HepG2 (cell line): ENCODE results near the gene MMD2. TPM values are rescaled to one million over a fixed set of nuclear protein-coding genes. Genes with fewer than 3 reads are reported as not detected.

Experiments used
- CENPT ChIP-seq: sonication (generic); formaldehyde crosslinking; IDR thresholded peaks from 2 replicates; pipeline ENCODE4 v1.8.0; 2022; ENCODE audit warnings: low read depth, mild to moderate bottlenecking, moderate library complexity, missing genetic modification reagents
- CHD2 ChIP-seq: IDR thresholded peaks from 2 replicates; pipeline ENCODE4 v1.6.1; 2011; ENCODE audit warnings: low read depth, low read length, improper control_type of control experiment
- HDAC6 ChIP-seq: fragments of 200-600 bp; sonication (generic); IDR thresholded peaks from 2 replicates; pipeline ENCODE4 v1.7.0; 2017; ENCODE audit warnings: mild to moderate bottlenecking, antibody characterized with exemption, low read length, low read depth
- HOXA9 ChIP-seq: sonication (generic); formaldehyde crosslinking; IDR thresholded peaks from 2 replicates; pipeline ENCODE4 v1.8.1; 2022; ENCODE audit warnings: missing genetic modification reagents, mild to moderate bottlenecking, moderate library complexity, borderline replicate concordance
- ISX ChIP-seq: sonication (generic); formaldehyde crosslinking; conservative IDR thresholded peaks from 2 replicates; pipeline ENCODE4 v1.5.0; 2020; ENCODE audit warnings: missing genetic modification reagents
- MBNL3 ChIP-seq: fragments of 250-450 bp; sonication (Bioruptor Pico); conservative IDR thresholded peaks from 2 replicates; pipeline ENCODE4 v1.8.0; 2022; ENCODE audit warnings: mild to moderate bottlenecking, inconsistent platforms
- MIXL1 ChIP-seq: IDR thresholded peaks from 2 replicates; pipeline ENCODE4 v1.6.1; 2016
- PCBP1 ChIP-seq: fragments of 200-400 bp; formaldehyde crosslinking; IDR thresholded peaks from 2 replicates; pipeline ENCODE4 v1.6.1; 2017; ENCODE audit warnings: mild to moderate bottlenecking, low read depth, low read length, borderline replicate concordance
- PHF20 ChIP-seq: sonication (generic); formaldehyde crosslinking; IDR thresholded peaks from 2 replicates; pipeline ENCODE4 v1.5.0; 2020; ENCODE audit warnings: mild to moderate bottlenecking, missing genetic modification reagents
- POLR2G ChIP-seq: fragments of 200-400 bp; formaldehyde crosslinking; IDR thresholded peaks from 2 replicates; pipeline ENCODE4 v1.6.1; 2018; ENCODE audit warnings: mild to moderate bottlenecking, low read depth, low read length, moderate library complexity
- SALL1 ChIP-seq: sonication (generic); formaldehyde crosslinking; IDR thresholded peaks from 2 replicates; pipeline ENCODE4 v1.8.0; 2022; ENCODE audit warnings: mild to moderate bottlenecking, missing genetic modification reagents
- ZKSCAN5 ChIP-seq: sonication (generic); formaldehyde crosslinking; IDR thresholded peaks from 2 replicates; pipeline ENCODE4 v1.5.1; 2020; ENCODE audit warnings: mild to moderate bottlenecking, missing genetic modification reagents
- ZNF441 ChIP-seq: sonication (generic); formaldehyde crosslinking; IDR thresholded peaks from 2 replicates; pipeline ENCODE4 v1.7.0; 2021; ENCODE audit warnings: missing genetic modification reagents, borderline replicate concordance
- ZNF768 ChIP-seq: sonication (generic); formaldehyde crosslinking; IDR thresholded peaks from 2 replicates; pipeline ENCODE4 v1.4.0; 2020; ENCODE audit warnings: missing genetic modification reagents
- ZSCAN29 ChIP-seq: sonication (generic); formaldehyde crosslinking; conservative IDR thresholded peaks from 2 replicates; pipeline ENCODE4 v1.4.0; 2020; ENCODE audit warnings: mild to moderate bottlenecking, missing genetic modification reagents
- polyA plus RNA-seq, 8 experiments: library from polyadenylated mRNA; depleted of rRNA in 3 of 8; stranded (reverse) in 7 of 8; unstranded in 1 of 8; fragments of >200 nt; fragmentation: Illumina TruSeq in 4 of 8; extraction: Trizol in 4 of 8; gene quantifications; 2 replicates each; pipeline versions ENCODE4 v1.2.1 to v1.2.3, GENCODE V29; 2011 to 2016; ENCODE audit warnings: low read depth in 4 of 8, missing spikeins in 1 of 8, mixed read lengths in 1 of 8; ENCODE audit not compliant: insufficient read depth in 1 of 8
- total RNA-seq, 5 experiments: library from RNA; depleted of rRNA; stranded (reverse); fragments of >200 nt; fragmentation: Illumina TruSeq; extraction: Trizol; gene quantifications; 2 replicates each; pipeline ENCODE4 v1.2.3, GENCODE V29; 2016; ENCODE audit warnings: low read depth in 1 of 5
- TF ChIP-seq, protein P1 (sequence below): IDR thresholded peaks from 2 replicates; pipeline ENCODE4 v1.4.0; 2020; ENCODE audit warnings: mild to moderate bottlenecking, missing genetic modification reagents
- TF ChIP-seq, protein P2 (sequence below): sonication (generic); formaldehyde crosslinking; IDR thresholded peaks from 2 replicates; pipeline ENCODE4 v1.5.1; 2020; ENCODE audit warnings: mild to moderate bottlenecking, missing genetic modification reagents, borderline replicate concordance
- TF ChIP-seq, protein P3 (sequence below): sonication (generic); formaldehyde crosslinking; IDR thresholded peaks from 2 replicates; pipeline ENCODE4 v1.8.0; 2022; ENCODE audit warnings: mild to moderate bottlenecking, missing genetic modification reagents
- TF ChIP-seq, protein P4 (sequence below): sonication (generic); formaldehyde crosslinking; IDR thresholded peaks from 2 replicates; pipeline ENCODE4 v1.9.0; 2021; ENCODE audit warnings: missing genetic modification reagents, borderline replicate concordance

The MMD2 gene
- total and polyA plus RNA-seq, 2 of the 13 experiments (the other 11 are each of a cell fraction or from before 2014, with no cell fraction given) = not detected

DNA sequence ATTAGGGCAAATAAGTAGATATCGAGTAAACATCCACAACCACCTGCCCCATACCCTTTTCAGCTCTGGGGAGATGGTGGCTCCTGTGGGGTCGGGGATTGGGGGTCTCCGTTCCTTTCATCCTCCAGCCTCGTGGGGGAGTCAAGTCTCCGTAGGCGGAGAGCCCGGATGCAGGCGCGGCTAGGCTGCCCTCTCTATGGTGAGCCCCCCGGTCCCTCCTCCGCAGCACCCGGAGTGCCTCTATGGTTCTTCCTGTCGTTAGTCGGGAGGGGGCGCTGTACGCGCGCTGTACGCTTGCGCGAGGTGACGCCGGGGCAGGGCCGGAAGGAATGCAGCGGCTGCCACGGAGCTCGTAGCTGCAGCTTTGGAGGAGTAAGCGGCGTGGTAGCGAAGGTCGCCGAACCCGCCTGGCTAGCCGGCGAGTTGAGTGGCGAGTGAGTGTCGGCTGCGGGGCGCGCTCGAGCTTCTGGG is 14.8 kb upstream of the MMD2 start (continued):
- TF ChIP-seq, protein P1, sequence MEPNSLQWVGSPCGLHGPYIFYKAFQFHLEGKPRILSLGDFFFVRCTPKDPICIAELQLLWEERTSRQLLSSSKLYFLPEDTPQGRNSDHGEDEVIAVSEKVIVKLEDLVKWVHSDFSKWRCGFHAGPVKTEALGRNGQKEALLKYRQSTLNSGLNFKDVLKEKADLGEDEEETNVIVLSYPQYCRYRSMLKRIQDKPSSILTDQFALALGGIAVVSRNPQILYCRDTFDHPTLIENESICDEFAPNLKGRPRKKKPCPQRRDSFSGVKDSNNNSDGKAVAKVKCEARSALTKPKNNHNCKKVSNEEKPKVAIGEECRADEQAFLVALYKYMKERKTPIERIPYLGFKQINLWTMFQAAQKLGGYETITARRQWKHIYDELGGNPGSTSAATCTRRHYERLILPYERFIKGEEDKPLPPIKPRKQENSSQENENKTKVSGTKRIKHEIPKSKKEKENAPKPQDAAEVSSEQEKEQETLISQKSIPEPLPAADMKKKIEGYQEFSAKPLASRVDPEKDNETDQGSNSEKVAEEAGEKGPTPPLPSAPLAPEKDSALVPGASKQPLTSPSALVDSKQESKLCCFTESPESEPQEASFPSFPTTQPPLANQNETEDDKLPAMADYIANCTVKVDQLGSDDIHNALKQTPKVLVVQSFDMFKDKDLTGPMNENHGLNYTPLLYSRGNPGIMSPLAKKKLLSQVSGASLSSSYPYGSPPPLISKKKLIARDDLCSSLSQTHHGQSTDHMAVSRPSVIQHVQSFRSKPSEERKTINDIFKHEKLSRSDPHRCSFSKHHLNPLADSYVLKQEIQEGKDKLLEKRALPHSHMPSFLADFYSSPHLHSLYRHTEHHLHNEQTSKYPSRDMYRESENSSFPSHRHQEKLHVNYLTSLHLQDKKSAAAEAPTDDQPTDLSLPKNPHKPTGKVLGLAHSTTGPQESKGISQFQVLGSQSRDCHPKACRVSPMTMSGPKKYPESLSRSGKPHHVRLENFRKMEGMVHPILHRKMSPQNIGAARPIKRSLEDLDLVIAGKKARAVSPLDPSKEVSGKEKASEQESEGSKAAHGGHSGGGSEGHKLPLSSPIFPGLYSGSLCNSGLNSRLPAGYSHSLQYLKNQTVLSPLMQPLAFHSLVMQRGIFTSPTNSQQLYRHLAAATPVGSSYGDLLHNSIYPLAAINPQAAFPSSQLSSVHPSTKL (CRISPR knock-in tag) = 0 out of 2 replicates have a peak, but pooled peaks have one; percentile 16
- TF ChIP-seq PHF20 = peak; percentile 66
- 0 out of 2 replicates have a peak, but pooled peaks have one; percentile 44 for TF ChIP-seq ZKSCAN5 (CRISPR knock-in tag)
- no peak for TF ChIP-seq ZNF768 (CRISPR knock-in tag)
- TF ChIP-seq POLR2G = peak; percentile 87
- no peak for TF ChIP-seq CHD2
- no peak for TF ChIP-seq ZSCAN29
- no peak for TF ChIP-seq HDAC6
- TF ChIP-seq HOXA9 (CRISPR knock-in tag) = no peak
- no peak for TF ChIP-seq CENPT (CRISPR knock-in tag)
- TF ChIP-seq, protein P2, sequence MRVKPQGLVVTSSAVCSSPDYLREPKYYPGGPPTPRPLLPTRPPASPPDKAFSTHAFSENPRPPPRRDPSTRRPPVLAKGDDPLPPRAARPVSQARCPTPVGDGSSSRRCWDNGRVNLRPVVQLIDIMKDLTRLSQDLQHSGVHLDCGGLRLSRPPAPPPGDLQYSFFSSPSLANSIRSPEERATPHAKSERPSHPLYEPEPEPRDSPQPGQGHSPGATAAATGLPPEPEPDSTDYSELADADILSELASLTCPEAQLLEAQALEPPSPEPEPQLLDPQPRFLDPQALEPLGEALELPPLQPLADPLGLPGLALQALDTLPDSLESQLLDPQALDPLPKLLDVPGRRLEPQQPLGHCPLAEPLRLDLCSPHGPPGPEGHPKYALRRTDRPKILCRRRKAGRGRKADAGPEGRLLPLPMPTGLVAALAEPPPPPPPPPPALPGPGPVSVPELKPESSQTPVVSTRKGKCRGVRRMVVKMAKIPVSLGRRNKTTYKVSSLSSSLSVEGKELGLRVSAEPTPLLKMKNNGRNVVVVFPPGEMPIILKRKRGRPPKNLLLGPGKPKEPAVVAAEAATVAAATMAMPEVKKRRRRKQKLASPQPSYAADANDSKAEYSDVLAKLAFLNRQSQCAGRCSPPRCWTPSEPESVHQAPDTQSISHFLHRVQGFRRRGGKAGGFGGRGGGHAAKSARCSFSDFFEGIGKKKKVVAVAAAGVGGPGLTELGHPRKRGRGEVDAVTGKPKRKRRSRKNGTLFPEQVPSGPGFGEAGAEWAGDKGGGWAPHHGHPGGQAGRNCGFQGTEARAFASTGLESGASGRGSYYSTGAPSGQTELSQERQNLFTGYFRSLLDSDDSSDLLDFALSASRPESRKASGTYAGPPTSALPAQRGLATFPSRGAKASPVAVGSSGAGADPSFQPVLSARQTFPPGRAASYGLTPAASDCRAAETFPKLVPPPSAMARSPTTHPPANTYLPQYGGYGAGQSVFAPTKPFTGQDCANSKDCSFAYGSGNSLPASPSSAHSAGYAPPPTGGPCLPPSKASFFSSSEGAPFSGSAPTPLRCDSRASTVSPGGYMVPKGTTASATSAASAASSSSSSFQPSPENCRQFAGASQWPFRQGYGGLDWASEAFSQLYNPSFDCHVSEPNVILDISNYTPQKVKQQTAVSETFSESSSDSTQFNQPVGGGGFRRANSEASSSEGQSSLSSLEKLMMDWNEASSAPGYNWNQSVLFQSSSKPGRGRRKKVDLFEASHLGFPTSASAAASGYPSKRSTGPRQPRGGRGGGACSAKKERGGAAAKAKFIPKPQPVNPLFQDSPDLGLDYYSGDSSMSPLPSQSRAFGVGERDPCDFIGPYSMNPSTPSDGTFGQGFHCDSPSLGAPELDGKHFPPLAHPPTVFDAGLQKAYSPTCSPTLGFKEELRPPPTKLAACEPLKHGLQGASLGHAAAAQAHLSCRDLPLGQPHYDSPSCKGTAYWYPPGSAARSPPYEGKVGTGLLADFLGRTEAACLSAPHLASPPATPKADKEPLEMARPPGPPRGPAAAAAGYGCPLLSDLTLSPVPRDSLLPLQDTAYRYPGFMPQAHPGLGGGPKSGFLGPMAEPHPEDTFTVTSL (CRISPR knock-in tag) = 0 out of 2 replicates have a peak, but pooled peaks have one; percentile 23
- 0 out of 2 replicates have a peak, but pooled peaks have one; percentile 18 for TF ChIP-seq MIXL1 (CRISPR knock-in tag)
- TF ChIP-seq, protein P3, sequence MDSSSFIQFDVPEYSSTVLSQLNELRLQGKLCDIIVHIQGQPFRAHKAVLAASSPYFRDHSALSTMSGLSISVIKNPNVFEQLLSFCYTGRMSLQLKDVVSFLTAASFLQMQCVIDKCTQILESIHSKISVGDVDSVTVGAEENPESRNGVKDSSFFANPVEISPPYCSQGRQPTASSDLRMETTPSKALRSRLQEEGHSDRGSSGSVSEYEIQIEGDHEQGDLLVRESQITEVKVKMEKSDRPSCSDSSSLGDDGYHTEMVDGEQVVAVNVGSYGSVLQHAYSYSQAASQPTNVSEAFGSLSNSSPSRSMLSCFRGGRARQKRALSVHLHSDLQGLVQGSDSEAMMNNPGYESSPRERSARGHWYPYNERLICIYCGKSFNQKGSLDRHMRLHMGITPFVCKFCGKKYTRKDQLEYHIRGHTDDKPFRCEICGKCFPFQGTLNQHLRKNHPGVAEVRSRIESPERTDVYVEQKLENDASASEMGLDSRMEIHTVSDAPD (CRISPR knock-in tag) = no peak
- TF ChIP-seq MBNL3 = no peak
- TF ChIP-seq, protein P4, sequence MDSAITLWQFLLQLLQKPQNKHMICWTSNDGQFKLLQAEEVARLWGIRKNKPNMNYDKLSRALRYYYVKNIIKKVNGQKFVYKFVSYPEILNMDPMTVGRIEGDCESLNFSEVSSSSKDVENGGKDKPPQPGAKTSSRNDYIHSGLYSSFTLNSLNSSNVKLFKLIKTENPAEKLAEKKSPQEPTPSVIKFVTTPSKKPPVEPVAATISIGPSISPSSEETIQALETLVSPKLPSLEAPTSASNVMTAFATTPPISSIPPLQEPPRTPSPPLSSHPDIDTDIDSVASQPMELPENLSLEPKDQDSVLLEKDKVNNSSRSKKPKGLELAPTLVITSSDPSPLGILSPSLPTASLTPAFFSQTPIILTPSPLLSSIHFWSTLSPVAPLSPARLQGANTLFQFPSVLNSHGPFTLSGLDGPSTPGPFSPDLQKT (CRISPR knock-in tag) = no peak
- TF ChIP-seq SALL1 (CRISPR knock-in tag) = peak; percentile 43
- no peak for TF ChIP-seq ISX
- peak; percentile 19; the same call in 1 of the 2 replicates for TF ChIP-seq ZNF441
- no peak for TF ChIP-seq PCBP1
